Stimulated activated CD8-positive, alpha-beta memory T cell treated with anti-CD3 and anti-CD28 coated beads, Interleukin-7, amount 100 ng/mL, for 24 hours (primary cell): Measurements from ENCODE around the gene SDC1.

Experiments
- DNase-seq: peaks from one replicate; pipeline ENCODE4 v3.0.0-alpha.2; 2020; ENCODE audit warnings: low read depth

The SDC1 gene

DNA sequence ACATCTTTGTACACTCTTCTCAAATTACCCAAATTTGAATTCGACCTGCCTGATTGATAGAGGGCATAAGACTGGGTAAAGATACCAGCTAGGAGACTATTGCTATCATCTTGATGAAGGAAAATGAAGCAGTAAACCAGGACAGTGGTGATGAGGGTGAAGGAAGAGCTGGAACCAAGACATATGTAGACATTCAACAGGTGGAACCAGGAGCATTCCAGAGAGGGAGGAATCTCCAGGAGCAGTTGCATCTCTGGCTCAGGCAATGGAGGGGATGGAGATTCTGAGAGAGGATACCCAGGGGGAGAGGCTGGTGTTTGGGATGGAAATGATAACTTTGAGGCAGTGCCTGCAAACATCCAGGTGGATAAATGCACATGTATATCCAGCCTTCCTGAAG, 41.6 kb downstream of the SDC1 start:
- no peak for DNase-seq

DNA sequence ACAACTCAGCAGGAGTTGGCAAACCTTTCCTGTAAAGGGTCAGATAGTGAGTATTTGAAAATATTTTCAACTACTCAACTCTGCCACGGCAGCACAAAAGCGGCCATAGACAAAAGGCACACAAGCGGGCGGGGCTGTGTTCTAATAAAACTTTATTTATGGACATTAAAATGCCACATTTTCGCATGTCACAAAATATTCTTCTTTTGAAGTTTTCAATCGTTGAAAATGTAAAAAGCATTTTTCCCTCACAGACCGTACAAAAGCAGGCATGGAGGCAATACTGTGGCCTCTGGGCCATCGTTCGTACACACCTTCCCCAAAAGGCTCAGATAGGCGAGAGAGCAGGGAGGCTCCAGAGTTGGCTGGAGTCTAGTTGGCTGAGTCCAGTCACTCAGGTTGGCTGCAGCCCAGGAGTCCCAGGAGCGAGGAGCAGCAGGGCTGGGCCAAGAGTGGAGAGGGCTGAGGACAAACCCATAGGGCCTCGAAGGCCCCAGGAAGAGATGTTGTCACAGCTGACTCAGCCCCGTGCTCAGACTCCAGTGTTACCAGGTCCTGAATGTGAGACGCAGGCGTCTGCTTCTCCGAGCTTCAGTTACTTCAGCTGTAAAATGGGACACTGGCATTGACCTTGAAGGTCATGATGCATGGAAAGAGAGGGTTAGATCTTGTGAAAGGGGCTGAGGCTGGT, 42.5 kb downstream of the SDC1 start:
- DNase-seq = no peak

DNA sequence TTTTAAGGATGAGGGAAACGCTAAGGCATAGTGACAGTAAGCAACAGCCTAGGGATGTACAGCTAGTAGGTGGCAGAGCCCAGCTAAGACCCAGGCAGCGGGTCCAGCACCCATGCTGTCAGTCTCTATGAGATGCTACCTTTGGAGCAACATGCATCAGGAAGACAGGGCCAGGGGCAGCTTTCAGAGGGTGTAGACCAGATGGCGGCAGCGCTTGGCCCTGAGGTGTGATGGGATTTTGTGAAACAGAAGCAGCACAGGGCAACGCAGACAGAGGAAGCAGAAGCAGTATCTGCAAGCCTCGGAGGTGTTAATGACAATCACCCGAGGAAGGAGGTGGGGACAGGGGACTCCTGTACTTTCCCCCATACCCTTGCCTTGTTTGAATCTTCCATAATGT, 43.2 kb downstream of the SDC1 start:
- DNase-seq = no peak

DNA sequence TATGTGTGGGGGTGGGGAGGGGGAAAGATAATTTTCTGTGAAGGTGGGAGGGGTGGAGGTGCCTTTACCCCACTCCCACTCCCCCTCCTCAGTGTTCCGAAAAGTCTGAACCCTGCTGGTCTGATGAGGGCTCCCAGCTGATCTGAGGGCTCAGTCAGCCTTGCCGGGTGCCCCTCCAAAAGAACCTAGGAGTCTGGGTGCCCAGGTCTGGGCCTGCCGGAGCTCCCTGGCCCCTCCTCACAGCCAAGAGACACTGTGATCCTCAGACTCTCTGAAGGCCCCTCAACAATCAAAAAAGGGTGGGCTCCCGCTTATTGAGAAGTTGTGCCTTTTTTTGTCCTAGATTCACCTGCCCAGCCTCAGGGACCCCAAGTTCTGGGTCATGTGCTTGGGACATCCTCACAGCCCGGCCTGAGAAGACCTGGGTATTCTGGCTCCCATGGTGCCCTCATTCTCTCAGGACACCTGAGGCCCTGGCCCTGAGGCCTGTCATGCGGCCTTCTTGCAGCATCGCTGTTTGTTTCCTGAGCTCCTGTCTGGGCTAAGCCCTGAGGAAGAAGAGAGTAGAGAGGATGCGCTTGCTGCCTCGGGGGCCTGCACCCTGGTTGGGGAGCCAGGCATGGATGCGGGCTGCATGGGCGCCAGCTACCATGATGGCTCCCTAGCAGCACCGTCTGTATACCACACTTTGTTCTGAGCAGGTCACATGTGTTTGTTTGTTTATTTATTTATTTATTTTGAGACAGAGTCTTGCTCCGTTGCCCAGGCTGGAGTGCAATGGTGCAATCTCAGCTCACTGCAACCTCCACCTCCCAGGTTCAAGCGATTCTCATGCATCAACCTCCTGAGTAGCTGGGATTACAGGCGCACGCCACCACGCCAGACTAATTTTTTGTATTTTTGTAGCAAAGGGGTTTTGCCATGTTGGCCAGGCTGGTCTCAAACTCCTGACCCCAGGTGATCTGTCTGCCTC, 44.0 kb downstream of the SDC1 start:
- no peak for DNase-seq

- no peak for DNase-seq
Measured at GRCh38 chr2:20179755-20180594, 45.0 kb downstream of the SDC1 start.

- DNase-seq = no peak
Measured at GRCh38 chr2:20179466-20179754, 45.5 kb downstream of the SDC1 start.

GRCh38 chr2:20178666-20179465, 46.1 kb downstream of the SDC1 start:
- no peak for DNase-seq

DNA sequence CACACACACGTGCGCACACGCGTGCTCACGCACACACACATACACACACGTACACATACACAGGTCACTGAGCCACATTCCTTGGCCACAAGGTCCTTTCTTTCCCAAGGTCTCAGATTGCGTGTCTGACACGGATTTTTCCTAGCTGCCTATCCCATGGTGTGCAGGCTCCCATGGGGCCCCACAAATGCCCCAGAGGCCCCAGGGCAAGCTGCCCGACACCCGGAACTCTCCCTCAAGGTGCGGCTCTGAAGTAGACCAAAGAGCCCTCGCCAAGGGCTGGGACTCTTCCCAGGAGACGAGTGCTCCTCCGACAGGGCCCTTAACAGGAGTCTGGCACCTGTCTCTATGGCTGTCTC, 46.7 kb downstream of the SDC1 start:
- no peak for DNase-seq

- no peak for DNase-seq
Measured at GRCh38 chr2:20177556-20178248, 47.2 kb downstream of the SDC1 start.

DNA sequence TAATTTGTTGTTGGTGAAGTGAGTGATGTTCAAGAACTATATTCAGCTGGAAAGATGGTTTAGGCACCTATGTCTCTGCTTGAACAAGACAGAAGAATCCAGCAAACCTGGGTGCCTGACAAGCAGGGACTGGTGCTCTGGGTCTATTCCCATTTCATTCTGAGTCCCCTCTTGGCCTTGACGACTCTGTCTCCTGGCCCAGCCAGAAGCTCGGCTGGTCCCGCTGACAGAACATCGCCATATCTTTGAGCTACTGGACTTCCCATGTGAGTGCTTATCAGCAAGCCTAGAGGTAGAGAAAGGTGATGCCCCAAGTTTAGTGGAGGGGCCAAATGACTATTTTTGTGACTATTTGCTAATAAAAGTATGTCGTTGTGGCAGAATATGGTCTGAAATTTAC, 48.2 kb downstream of the SDC1 start:
- DNase-seq = no peak

GRCh38 chr2:20175931-20176330, 49.0 kb downstream of the SDC1 start:
- no peak for DNase-seq

DNA sequence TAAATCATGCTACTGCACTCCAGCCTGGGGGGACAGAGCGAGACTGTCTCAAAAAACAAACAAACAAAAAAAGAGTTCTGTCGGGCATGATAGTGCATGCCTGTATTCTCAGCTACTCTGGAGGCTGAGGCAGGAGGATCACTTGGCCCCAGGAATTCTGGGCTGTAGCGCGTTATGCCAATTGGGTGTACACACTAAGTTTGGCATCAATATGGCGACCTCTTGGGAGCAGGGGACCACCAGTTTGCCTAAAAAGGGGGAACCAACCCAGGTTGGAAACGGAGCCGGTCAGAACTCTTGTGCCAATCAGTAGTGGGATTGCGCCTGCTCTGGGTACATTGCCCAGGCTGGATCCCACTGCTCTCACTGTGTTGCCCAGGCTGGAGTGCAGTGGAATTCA, 49.7 kb downstream of the SDC1 start:
- no peak for DNase-seq

DNA sequence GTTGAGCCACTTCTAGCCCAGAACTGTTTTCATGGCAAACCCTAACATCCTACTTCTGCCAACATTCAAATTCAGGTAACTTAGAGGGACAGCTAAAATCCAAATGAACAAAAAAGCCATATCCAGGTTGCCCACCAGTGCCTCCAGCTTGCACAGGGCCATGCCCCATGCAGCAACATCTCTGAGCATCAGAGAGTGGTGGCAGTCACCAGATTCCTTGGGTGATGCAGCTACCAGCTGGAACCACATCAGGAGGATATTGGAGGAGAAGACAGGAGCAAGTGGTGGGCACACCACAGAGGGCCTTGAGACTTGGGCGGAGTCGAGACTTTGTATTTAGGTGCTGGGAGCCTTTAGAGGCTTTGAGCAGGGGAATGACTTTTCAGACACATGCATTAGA, 50.5 kb downstream of the SDC1 start:
- DNase-seq = no peak

DNA sequence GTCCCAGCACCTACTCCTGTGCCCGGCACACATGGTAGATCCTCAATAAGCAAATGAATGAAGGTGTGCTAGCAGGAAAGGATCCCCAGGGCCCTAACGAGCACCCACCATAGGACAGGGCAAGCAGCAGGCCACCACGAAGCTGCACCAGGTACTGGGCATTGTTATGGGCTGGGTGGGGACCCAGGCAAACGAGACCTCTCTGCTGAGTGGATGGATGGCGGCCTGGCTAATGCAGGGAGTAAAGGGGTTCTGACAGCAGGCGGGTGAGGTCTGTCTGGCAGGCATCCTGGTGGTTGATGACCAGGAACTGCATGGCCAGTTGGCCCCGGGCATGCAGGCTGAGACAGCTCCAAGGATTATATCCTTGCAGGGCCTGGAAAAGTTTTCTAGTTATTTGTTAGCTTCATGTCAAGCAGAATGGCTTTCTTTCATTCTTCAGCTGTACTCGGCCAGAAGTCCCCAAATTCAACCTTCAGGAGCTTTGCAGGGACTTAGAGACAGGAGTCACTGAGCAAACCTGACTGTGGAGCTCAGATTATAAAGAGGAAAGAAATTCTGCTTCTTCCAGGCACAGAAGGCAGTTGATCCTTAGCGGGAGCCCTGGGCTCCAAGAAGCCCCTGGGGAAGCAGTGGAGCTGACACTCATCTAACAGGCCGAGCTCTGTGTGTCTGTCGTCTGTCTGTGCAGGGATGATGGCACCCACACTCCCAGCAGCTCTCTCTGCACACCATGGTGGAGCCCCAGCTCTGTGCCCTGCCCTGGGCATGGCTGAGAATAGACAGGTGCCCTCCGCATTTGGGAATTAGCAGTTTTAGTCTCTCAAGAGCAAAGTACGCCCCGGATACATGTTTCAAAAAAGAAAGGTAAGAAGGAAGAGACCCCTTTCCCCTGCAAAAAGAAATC, 51.2 kb downstream of the SDC1 start:
- DNase-seq = no peak

GRCh38 chr2:20173064-20173463, 51.9 kb downstream of the SDC1 start:
- no peak for DNase-seq

DNA sequence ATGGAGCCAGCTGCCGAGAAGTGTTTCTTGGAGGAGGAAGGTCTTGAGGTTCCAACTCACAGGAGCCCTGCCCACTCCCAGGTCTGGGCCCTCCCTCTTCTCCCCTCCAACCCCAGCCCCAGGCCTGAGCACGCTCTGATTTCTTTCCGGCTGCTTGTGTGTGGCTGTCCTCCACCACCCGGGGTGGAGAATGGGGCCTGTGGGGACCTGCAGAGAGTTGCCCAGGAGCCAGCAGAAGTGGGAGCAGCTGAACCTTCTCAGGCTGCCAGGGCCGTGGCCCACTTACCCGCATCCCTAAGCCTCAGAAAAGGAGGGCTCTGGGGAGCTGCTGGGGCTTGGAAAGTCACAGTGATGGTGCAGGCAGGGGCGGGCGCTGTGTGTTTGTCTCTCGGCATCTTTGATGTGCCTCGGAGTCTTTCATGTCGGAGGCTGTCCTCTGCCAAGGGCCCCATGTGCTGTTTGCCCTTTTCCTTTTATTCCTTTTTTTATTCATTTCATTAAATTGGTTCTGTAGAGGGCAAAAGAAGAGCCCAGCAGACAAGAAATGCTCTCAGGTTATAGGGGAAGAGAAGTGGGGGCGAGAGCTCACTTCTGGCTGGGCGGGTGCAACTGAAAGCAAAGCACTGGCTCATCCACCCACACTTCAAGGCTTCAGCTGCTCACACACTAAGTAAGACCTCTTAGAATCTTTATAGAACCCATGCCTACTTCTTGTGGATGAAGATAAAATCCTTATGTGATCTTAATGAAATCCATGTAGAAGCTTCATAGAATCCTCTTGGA, 52.5 kb downstream of the SDC1 start:
- no peak for DNase-seq

GRCh38 chr2:20171445-20171977, 53.4 kb downstream of the SDC1 start:
- DNase-seq = no peak

DNA sequence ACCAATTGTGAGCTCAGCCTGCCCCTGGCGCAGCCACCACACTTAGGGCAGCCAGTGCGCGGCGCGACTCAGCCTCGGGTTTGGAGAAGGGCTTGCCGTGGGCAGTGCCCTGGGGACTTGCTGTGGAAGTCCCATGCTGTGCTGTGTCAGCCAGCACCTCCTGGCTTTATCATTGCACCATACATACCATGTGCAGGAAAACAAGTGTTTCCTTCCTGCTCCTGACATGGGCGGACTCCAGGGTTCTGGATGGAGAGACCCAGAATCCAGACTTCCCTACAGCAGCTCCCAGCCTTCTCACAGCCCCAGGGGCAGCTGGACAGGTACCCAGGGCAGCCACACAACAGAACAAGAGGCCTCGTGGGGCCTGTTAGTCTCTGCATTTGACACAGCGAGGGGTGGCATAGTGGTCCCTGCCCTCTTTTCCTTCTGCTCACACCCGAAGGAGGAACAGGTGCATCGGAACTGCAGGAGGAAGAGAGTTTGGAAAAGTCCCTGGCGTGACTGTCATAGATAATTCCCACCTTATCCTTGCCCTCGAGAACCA, 54.2 kb downstream of the SDC1 start:
- no peak for DNase-seq
